GM13977 (cell line): ENCODE measurements around the gene MYL5.
"Not testable (repeated sequence)": the region's sequence is repeated elsewhere in the genome, so short reads cannot be mapped to it uniquely, and the experiment has no call there.

ENCODE experiments used
- DNase-seq: peaks from one replicate; pipeline ENCODE4 v3.0.0; 2012; ENCODE audit warnings: low spot score
- in situ Hi-C: fragments of 300-500 bp; cut with MboI; formaldehyde crosslinking; loops from one replicate; pipeline ENCODE4 v1.12.0; 2022; ENCODE audit warnings: low sequenced_read_pairs, low pct_unique_long_range_greater_than_20kb, mixed read lengths, inconsistent platforms; ENCODE audit not compliant: unreplicated experiment
- TF ChIP-seq, protein P1 (sequence below): IDR thresholded peaks from 2 replicates; pipeline ENCODE4 v1.5.1; 2012; ENCODE audit warnings: mild to moderate bottlenecking, control low read depth; ENCODE audit not compliant: insufficient read depth; ENCODE audit errors: extremely low read depth, missing control alignments

MYL5 gene

DNA sequence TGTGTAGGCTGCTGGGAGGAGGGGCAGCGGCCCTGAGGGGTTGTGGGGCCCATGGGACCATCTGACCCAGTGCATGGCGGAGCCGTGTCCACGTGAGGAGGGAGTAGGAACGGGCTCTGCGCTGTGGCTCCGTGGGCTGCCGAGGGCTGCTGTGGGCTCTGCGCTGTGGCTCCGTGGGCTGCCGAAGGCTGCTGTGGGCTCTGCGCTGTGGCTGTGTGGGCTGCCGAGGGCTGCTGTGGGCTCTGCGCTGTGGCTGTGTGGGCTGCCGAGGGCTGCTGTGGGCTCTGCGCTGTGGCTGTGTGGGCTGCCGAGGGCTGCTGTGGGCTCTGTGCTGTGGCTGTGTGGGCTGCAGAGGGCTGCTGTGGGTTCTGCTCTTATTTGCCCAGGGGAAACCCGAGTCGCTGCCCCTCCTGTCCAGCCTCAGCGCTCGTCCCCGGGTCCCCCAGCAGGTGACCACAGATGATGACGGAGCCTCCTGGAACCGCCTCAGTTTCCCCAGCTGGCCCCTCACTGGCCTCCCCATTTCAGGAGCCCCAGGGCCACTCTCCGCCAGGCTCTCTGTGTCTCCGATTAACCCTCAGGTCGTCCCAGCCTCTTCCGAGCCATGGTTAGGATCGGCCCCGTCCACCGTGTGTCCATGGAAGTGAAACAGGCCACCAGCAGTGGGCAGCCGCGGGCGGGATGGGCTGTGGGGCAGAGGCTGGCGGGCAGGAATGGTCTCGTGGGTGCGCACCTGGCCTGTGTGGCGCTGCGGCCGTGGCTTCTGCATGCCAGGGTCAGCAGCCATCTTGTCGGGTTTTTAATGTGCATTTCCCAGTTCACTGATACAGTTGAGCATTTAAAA lies 51.3 kb downstream of the MYL5 start:
- DNase-seq, result no peak
- TF ChIP-seq, protein P1, sequence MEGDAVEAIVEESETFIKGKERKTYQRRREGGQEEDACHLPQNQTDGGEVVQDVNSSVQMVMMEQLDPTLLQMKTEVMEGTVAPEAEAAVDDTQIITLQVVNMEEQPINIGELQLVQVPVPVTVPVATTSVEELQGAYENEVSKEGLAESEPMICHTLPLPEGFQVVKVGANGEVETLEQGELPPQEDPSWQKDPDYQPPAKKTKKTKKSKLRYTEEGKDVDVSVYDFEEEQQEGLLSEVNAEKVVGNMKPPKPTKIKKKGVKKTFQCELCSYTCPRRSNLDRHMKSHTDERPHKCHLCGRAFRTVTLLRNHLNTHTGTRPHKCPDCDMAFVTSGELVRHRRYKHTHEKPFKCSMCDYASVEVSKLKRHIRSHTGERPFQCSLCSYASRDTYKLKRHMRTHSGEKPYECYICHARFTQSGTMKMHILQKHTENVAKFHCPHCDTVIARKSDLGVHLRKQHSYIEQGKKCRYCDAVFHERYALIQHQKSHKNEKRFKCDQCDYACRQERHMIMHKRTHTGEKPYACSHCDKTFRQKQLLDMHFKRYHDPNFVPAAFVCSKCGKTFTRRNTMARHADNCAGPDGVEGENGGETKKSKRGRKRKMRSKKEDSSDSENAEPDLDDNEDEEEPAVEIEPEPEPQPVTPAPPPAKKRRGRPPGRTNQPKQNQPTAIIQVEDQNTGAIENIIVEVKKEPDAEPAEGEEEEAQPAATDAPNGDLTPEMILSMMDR, result no peak
- in situ Hi-C loops, result no loop called here

DNA sequence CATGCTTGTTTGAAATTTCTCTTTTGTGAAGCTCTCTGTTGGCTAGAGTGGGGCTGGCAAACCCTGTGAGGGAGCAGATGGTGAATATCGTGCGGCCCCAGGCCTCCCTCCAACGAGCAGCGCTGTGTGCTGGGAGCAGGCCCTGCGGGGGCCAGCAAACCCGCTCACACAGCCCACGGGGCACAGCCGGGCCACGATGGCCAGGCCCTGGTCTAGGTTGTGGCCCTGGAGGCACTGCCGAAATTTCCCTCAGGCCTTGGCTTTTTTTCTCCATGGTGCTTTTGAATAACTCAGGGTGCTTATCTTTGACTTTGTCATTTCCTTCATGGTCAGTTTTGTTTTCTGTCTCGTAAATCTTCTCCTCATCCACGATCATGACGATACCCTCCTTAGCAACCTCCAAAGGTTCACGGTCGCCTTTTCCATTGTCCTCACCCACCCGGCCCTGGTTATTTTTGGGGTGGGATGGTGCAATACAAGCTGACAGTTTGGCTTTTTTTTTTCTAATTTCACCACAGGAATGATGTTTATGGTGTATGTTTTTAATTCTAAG lies 52.0 kb downstream of the MYL5 start:
- DNase-seq, result no peak
- TF ChIP-seq, protein P1, result no peak
- in situ Hi-C loops, result no loop called here

DNA sequence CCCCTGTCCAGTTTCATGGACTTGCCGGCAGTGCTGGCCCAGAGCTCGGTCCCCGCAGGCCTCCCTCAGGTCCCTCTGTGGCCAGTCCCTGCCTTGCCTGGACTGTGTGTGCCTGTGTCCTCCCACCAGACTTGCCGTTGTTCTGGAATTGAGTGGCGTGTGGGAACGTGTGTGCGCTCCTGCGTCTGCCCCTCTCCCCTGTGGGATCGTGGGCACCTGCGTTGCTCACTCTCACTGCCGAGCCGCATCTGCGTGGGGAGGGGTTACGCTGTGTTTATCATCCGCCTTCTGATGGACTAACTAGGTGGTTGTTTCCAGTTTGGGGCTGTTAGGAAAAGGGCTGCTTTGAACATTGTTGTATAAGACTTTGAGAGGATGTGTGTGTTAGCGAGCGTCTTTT lies 52.5 kb downstream of the MYL5 start:
- no peak for DNase-seq
- in situ Hi-C loops, result no loop called here
- TF ChIP-seq, protein P1, result no peak

DNA sequence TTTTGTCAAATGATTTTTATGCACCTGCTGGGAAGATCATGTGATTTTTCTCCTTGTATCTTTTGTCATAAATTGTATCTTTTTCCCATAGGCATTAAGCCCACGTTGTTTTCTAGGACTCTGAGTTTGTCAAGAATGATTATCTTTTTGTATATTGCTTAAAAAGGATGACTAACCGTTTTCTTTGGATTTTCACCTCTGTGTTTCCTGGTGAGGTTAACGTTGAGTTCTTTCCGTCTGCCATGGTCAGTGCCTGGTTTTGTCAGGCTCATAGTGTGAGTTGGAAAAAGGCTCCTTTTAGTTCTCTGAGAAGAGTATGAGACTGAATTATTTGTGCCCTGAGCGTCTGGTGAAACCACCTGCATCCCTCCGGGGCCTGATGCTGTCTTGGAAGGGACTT lies 53.2 kb downstream of the MYL5 start:
- DNase-seq, result no peak
- TF ChIP-seq, protein P1, result no peak
- in situ Hi-C loops, result no loop called here

DNA sequence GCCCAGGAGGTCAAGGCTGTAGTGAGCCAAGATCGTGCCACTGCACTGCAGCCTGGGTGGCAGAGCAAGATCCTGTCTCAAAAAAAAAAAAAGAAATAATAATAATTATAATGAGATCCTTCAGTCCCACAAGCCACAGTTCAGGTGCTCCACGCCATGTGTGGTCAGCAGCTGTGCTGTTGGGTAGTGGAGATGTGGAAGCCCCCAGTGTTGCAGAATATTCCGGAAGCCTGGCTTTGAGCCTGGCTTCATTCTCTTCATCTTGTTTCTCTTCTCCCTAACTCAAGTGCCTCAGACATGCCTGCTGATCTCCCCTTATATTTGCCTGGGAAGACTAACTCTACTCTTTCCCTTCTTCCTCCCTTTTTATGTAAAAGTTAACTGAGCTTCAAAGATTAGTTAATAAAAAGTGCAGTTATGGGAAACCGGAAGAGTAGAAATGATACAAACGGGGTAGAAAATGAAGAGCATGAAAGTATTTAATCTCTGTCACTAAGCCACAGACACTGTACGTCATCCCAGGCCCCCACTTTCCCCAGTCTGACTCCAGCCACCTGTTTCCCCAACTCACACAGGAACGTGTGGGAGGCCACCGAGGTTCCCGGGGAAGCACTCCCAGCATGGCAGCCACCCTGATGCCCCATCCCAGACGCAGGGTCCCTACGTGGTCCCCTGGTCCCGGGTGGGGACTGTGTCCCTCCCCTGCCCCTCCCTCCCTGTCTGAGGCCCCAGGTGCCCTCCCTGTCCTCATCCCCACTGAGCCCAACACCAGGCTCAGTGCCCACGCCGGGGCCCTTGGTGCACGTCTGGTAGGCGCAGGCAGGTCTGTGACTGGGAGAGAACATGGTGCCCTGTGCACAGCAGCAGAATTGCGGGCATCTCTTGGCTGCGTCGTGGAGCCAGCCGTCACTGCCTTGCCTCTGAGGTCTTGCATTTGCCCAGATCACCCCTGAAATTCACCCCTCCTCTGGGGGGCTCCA lies 55.3 kb downstream of the MYL5 start:
- no peak for DNase-seq
- TF ChIP-seq, protein P1, result no peak
- in situ Hi-C loops, result no loop called here

DNA sequence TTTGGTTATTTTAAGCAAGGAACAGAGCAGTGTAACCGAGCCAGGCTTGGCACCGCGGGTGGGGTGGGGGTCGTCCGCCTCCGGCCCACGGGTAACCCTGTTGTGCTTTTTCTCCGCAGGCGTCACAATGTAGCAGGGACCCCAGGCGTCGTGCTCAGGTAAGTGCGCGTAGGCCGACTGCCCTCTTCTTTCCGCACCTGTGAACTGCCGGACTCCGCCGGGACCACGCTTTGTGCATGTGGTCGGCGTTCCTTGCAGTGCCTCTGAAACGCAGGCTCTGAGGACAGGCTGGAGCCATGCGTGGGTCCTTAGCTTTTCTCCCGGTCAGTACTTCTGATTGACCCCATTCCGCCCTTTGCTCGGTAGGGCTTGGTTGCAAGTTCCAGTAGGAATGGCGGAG lies 56.2 kb downstream of the MYL5 start:
- no peak for DNase-seq
- TF ChIP-seq, protein P1, result no peak
- in situ Hi-C loops, result no loop called here

DNA sequence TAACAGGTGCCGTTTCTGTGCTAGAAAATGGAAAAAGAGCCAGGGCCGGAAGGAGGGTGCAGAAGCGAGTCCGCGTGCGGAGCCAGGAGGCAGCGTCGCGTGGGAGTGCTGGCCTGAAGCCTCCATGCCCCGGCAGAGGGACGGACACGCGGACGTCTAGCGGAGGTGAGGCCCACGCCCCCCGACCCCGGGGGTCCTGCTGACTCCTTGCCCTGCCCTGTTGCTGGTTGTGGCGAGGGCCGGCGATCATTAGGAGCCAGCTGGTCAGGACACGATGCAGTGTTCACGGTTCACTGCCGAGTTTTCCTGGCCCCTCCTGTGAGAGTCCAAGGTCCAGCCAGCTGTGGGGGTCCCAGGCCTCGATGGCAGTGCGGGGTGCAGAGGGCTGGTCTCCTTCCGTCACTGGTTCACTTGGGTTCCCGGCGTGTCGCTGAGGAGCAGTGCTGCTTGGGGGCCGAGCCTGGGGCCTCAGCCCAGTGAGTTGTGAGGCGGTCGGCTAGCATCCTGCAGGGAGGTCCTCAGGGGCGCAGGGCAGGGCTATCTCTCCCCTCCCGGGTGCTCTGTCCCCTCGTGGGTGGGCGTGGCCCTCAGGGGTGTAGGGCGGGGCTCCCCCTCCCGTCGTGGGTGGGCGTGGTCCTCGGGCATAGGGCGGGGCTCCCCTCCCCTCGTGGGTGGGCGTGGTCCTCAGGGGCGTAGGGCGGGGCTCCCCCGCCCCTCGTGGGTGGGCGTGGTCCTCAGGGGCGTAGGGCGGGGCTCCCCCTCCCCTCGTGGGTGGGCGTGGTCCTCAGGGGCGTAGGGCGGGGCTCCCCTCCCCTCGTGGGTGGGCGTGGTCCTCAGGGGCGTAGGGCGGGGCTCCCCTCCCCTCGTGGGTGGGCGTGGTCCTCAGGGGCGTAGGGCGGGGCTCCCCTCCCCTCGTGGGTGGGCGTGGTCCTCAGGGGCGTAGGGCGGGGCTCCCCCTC lies 56.9 kb downstream of the MYL5 start:
- in situ Hi-C loops, result not testable (repeated sequence)

More for the DNA sequence above, 56.9 kb downstream of the MYL5 start:
- not testable (repeated sequence) for DNase-seq
